A172 (cell line): ENCODE measurements around the gene KRT25. TPM values are rescaled to one million over a fixed set of nuclear protein-coding genes. Genes with fewer than 3 reads are reported as not detected.

ENCODE experiments used
- total RNA-seq: library from RNA; depleted of rRNA; stranded (reverse); fragments of >200 nt; shearing (Covaris generic); gene quantifications from 2 replicates; pipeline ENCODE4 v1.2.3, GENCODE V29; 2014; rRNA removed

KRT25 gene
- total RNA-seq, 1 experiment from 2014 or later: not detected

Other genes starting within 250 kb of the KRT25 start
- not detected in 2 replicates for gene CCR7, start 189.9 kb downstream of the KRT25 start, total RNA-seq
- gene SMARCE1, start 107.5 kb downstream of the KRT25 start, total RNA-seq: 161 and 168 TPM in 2 replicates
- not detected in 2 replicates for gene KRT222, start 90.2 kb downstream of the KRT25 start, total RNA-seq
- not detected in 2 replicates for gene KRT24, start 51.6 kb downstream of the KRT25 start, total RNA-seq
- not detected in 2 replicates for gene KRT26, start 16.9 kb upstream of the KRT25 start, total RNA-seq
- gene KRT27, start 27.2 kb upstream of the KRT25 start, total RNA-seq: not detected in 2 replicates
- gene KRT28, start 44.6 kb upstream of the KRT25 start, total RNA-seq: not detected in 2 replicates
- 28.5 and 34.7 TPM in 2 replicates for gene KRT10, start 67.3 kb upstream of the KRT25 start, total RNA-seq
- not detected in 2 replicates for gene KRT12, start 111.9 kb upstream of the KRT25 start, total RNA-seq
- not detected in 2 replicates for gene KRT20, start 129.9 kb upstream of the KRT25 start, total RNA-seq
- not detected in 2 replicates for gene KRT23, start 182.3 kb upstream of the KRT25 start, total RNA-seq
- gene KRT39, start 211.6 kb upstream of the KRT25 start, total RNA-seq: not detected in 2 replicates
- not detected in 2 replicates for gene KRT40, start 229.0 kb upstream of the KRT25 start, total RNA-seq
- not detected in 2 replicates for gene KRTAP3-3, start 238.8 kb upstream of the KRT25 start, total RNA-seq
- gene KRTAP3-2, start 244.6 kb upstream of the KRT25 start, total RNA-seq: not detected in 2 replicates